SK-N-SH (cell line): ENCODE data around the gene POLR1E. TPM values are rescaled to one million over a fixed set of nuclear protein-coding genes. Genes with fewer than 3 reads are reported as not detected.

Experiments used
- CTCF ChIA-PET: fragments of 300-600, 350-600 bp; formaldehyde crosslinking; extraction: SDS; loops from one replicate; lab custom pipeline; 2021; lab: Yijun Ruan, JAX
- POLR2A ChIA-PET: fragments of 350-600 bp; sonication (Branson Sonifier 250); formaldehyde crosslinking; extraction: SDS; loops from one replicate; lab custom pipeline; 2020; ENCODE audit warnings: antibody characterized with exemption, inconsistent platforms; lab: Yijun Ruan, JAX
- DNase-seq: peaks from one replicate; pipeline ENCODE4 v3.0.0; 2012
- H2AFZ ChIP-seq: fragments of 200-600 bp; sonication (generic); 2 replicates; pipeline ENCODE4 v1.8.1; 2016; ENCODE audit warnings: antibody characterized with exemption, mild to moderate bottlenecking, low read depth
- H3F3A ChIP-seq: fragments of 200-600 bp; sonication (generic); replicated peaks from 2 replicates; pipeline ENCODE3; 2016; ENCODE audit warnings: antibody characterized with exemption, mild to moderate bottlenecking; ENCODE audit not compliant: insufficient read depth
- H3K27ac ChIP-seq, 2 experiments: fragments of 200-500 bp in 1 of 2; fragments of 200-600 bp in 1 of 2; sonication (Bioruptor generic) in 1 of 2; sonication (generic), shearing (Covaris generic) in 1 of 2; 2 replicates each; pipeline versions ENCODE4 v1.5.1 to v1.6.1; 2014 to 2016; ENCODE audit warnings: low read depth in 2 of 2, inconsistent platforms in 1 of 2, low read length in 1 of 2, mild to moderate bottlenecking in 1 of 2, mixed read lengths in 1 of 2
- H3K27me3 ChIP-seq: fragments of 200-600 bp; sonication (generic), shearing (Covaris generic); 2 replicates; pipeline ENCODE4 v1.6.1; 2016; ENCODE audit warnings: mixed run types; ENCODE audit not compliant: insufficient read depth
- H3K36me3 ChIP-seq, 2 experiments: fragments of 200-500 bp in 1 of 2; fragments of 200-600 bp in 1 of 2; sonication (Bioruptor generic) in 1 of 2; sonication (generic) in 1 of 2; replicated peaks in 1 of 2; 2 replicates each; pipeline versions ENCODE3 to v1.5.1; 2014 to 2016; ENCODE audit warnings: low read length in 1 of 2, mild to moderate bottlenecking in 1 of 2; ENCODE audit not compliant: insufficient read depth in 2 of 2, control insufficient read depth in 1 of 2
- H3K4me1 ChIP-seq, 2 experiments: fragments of 200-500 bp in 1 of 2; fragments of 200-600 bp in 1 of 2; sonication (Bioruptor generic) in 1 of 2; sonication (generic), shearing (Covaris generic) in 1 of 2; 2 replicates each; pipeline versions ENCODE4 v1.5.1 to v1.6.1; 2014 to 2016; ENCODE audit warnings: low read depth in 1 of 2, low read length in 1 of 2, mixed run types in 1 of 2; ENCODE audit not compliant: insufficient read depth in 2 of 2, control insufficient read depth in 1 of 2
- H3K4me2 ChIP-seq: fragments of 200-600 bp; sonication (generic), shearing (Covaris generic); 2 replicates; pipeline ENCODE4 v1.6.1; 2017; ENCODE audit warnings: mixed run types
- H3K4me3 ChIP-seq, 2 experiments: fragments of 200-500 bp in 1 of 2; fragments of 200-600 bp in 1 of 2; sonication (Bioruptor generic) in 1 of 2; sonication (generic), shearing (Covaris generic) in 1 of 2; 2 replicates each; pipeline versions ENCODE4 v1.5.1 to v1.8.1; 2014 to 2016; ENCODE audit warnings: low read depth in 2 of 2, inconsistent platforms in 1 of 2, low read length in 1 of 2, mild to moderate bottlenecking in 1 of 2, mixed read lengths in 1 of 2, moderate library complexity in 1 of 2
- H3K79me2 ChIP-seq: fragments of 200-600 bp; sonication (generic); 2 replicates; pipeline ENCODE4 v1.8.1; 2017; ENCODE audit warnings: mild to moderate bottlenecking; ENCODE audit not compliant: insufficient read depth
- H3K9ac ChIP-seq: fragments of 200-600 bp; sonication (generic); 2 replicates; pipeline ENCODE4 v1.6.1; 2017; ENCODE audit warnings: mixed run types
- H3K9me2 ChIP-seq: fragments of 200-600 bp; sonication (generic); 2 replicates; pipeline ENCODE4 v1.6.1; 2017; ENCODE audit warnings: mixed run types
- H3K9me3 ChIP-seq: fragments of 200-600 bp; sonication (generic); 2 replicates; pipeline ENCODE4 v1.6.1; 2017; ENCODE audit warnings: mixed run types, mild to moderate bottlenecking, moderate library complexity
- H4K20me1 ChIP-seq: fragments of 200-600 bp; sonication (generic); 2 replicates; pipeline ENCODE4 v1.6.1; 2017; ENCODE audit warnings: mild to moderate bottlenecking, mixed run types; ENCODE audit not compliant: insufficient read depth
- CHD2 ChIP-seq: fragments of 150-350 bp; IDR thresholded peaks from 2 replicates; pipeline ENCODE4 v1.6.1; 2018; ENCODE audit warnings: low read length; ENCODE audit not compliant: partially characterized antibody
- FOSL2 ChIP-seq: IDR thresholded peaks from 2 replicates; pipeline ENCODE4 v1.4.0; 2012; ENCODE audit warnings: low read depth, mild to moderate bottlenecking, moderate library complexity, borderline replicate concordance
- POLR2AphosphoS5 ChIP-seq: IDR thresholded peaks from 2 replicates; pipeline ENCODE4 v1.6.1; 2012; ENCODE audit warnings: low read depth, low read length
- RAD21 ChIP-seq: IDR thresholded peaks from 2 replicates; pipeline ENCODE4 v1.6.1; 2012; ENCODE audit warnings: mild to moderate bottlenecking, low read length
- SMC3 ChIP-seq: IDR thresholded peaks from 2 replicates; pipeline ENCODE4 v1.6.1; 2012; ENCODE audit warnings: low read depth, low read length, improper control_type of control experiment
- TCF12 ChIP-seq: IDR thresholded peaks from 2 replicates; pipeline ENCODE4 v1.4.0; 2012
- TEAD4 ChIP-seq: IDR thresholded peaks from 2 replicates; pipeline ENCODE4 v1.4.0; 2012; ENCODE audit warnings: mild to moderate bottlenecking, borderline replicate concordance; ENCODE audit not compliant: insufficient read depth
- WGBS: methylation state at CpG from one replicate; pipeline ENCODE4 v1.1.6; 2017; ENCODE audit warnings: low lambda C conversion rate; 5-methylcytosine and 5-hydroxymethylcytosine counted together
- polyA plus RNA-seq, 3 experiments: library from polyadenylated mRNA; depleted of rRNA; stranded (reverse); fragments of >200 nt; gene quantifications; 2 replicates each; pipeline ENCODE4 v1.2.3, GENCODE V29; 2012
- TF ChIP-seq, protein P1 (sequence below): fragments of 200-600 bp; sonication (generic); IDR thresholded peaks from 2 replicates; pipeline ENCODE4 v1.6.1; 2017; ENCODE audit warnings: antibody characterized with exemption, mild to moderate bottlenecking, moderate library complexity
- TF ChIP-seq, protein P2 (sequence below): fragments of 150-350 bp; IDR thresholded peaks from 2 replicates; pipeline ENCODE4 v1.6.1; 2017; ENCODE audit warnings: antibody characterized with exemption, low read length, low read depth, borderline replicate concordance
- TF ChIP-seq, protein P3 (sequence below): IDR thresholded peaks from 2 replicates; pipeline ENCODE4 v1.4.0; 2012; ENCODE audit warnings: low read depth, borderline replicate concordance

The POLR1E gene
- polyA plus RNA-seq, 1 of the 3 experiments (the other 2 are of a cell fraction), result 38.8 TPM

DNA sequence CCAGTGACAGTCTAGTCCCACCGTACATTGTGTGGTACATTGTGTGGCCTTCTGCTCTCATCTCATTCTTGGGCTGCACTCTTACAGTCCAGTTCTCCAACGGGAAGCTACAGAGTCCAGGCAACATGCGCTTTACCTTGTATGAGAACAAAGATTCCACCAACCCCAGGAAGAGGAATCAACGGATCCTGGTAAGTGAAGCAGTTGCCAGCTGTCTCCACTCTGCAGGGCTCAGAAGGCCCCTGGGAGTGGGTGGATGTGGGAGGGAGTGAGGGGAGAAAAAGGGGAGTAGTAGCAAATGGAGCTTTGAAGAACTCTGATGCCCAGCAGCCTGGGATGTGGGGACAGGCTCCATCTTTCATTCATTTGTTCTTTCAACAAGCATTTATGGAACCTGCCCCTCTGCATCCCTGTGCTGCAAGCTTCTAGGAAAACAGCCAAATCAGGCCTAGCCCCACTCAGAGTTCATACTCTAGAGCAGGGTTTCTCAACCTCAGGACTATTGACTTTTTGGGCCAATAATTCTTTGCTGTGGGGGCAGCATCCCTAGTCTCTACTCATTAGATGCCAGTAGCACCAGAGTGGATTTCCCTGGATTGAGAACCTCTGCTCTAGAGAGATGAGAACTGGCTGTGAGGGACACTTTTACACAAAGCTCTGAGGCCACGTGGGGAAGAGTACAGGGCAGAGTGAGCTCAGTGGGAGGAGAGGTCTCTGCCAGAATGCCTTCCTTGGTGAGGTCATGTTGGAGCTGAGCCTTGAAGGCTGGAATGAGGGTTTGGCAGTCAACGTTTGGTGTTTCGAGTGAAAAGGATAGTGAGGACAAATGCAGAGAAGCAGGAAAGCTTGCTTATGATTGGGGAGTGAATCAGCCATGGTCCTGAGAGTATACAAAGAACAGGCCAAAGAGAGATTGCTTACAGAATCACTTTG is 1.1 kb downstream of the POLR1E start (continued):
- TF ChIP-seq, protein P1, sequence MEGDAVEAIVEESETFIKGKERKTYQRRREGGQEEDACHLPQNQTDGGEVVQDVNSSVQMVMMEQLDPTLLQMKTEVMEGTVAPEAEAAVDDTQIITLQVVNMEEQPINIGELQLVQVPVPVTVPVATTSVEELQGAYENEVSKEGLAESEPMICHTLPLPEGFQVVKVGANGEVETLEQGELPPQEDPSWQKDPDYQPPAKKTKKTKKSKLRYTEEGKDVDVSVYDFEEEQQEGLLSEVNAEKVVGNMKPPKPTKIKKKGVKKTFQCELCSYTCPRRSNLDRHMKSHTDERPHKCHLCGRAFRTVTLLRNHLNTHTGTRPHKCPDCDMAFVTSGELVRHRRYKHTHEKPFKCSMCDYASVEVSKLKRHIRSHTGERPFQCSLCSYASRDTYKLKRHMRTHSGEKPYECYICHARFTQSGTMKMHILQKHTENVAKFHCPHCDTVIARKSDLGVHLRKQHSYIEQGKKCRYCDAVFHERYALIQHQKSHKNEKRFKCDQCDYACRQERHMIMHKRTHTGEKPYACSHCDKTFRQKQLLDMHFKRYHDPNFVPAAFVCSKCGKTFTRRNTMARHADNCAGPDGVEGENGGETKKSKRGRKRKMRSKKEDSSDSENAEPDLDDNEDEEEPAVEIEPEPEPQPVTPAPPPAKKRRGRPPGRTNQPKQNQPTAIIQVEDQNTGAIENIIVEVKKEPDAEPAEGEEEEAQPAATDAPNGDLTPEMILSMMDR, result no peak
- TF ChIP-seq RAD21 (no peak), TEAD4 (no peak), FOSL2 (no peak), SMC3 (no peak)
- TF ChIP-seq, protein P2, sequence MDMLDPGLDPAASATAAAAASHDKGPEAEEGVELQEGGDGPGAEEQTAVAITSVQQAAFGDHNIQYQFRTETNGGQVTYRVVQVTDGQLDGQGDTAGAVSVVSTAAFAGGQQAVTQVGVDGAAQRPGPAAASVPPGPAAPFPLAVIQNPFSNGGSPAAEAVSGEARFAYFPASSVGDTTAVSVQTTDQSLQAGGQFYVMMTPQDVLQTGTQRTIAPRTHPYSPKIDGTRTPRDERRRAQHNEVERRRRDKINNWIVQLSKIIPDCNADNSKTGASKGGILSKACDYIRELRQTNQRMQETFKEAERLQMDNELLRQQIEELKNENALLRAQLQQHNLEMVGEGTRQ, result no peak

DNA sequence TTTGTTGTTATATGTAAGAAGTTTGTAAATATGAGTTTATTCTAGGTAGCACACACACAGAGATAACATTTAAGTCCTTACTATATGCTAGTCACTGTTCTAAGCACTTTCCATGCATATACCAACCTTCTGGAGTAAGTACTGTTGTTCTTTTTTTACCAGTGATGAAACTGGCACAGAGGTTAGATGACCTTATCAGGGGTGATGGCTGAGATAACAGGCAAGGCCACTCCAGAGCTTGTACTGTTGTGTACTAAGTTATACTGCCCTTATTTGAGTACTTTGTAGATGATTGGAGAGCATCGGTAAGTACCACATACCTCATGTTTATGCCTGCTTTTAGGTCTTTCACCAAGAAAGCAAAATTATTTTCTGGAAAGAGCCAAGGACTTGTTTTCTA is 6.2 kb downstream of the POLR1E start:
- Histone ChIP-seq H3K4me1 (peaks cover 8 to 12% of the 10 kb centered on the region in 2 experiments; a peak in 3 of 4 replicates), H3K9ac (no peak overlapping the region), H3F3A (peaks cover 3% of the 10 kb centered on the region), H3K79me2 (peaks cover 22% of the 10 kb centered on the region), H3K27ac (no peak overlapping the region; a peak in 1 of 4 replicates), H3K4me2 (no peak overlapping the region), H3K9me2 (no peaks in the 10 kb centered on the region), H4K20me1 (no peaks in the 10 kb centered on the region), H3K9me3 (no peaks in the 10 kb centered on the region), H2AFZ (no peak overlapping the region)
- ChIA-PET POLR2A (no interaction called here), CTCF (interaction anchor here (1.4 kb wide), 1 partner anchor 24 kb away, joined by 3 read pairs; no protein-coding TSS in a partner anchor)
- DNase-seq, result no peak
- WGBS, result 100% methylated on average over 1 of the region's 1 CpG
- TF ChIP-seq CHD2 (no peak), TEAD4 (no peak), POLR2AphosphoS5 (no peak), SMC3 (no peak)
- TF ChIP-seq, all 33 proteins: peak for 0
- no peak overlapping the region for H3K4me3 ChIP-seq
- no peaks in the 10 kb centered on the region for H3K27me3 ChIP-seq
- H3K36me3 ChIP-seq, result peaks cover 39 to 66% of the 10 kb centered on the region in 2 experiments

DNA sequence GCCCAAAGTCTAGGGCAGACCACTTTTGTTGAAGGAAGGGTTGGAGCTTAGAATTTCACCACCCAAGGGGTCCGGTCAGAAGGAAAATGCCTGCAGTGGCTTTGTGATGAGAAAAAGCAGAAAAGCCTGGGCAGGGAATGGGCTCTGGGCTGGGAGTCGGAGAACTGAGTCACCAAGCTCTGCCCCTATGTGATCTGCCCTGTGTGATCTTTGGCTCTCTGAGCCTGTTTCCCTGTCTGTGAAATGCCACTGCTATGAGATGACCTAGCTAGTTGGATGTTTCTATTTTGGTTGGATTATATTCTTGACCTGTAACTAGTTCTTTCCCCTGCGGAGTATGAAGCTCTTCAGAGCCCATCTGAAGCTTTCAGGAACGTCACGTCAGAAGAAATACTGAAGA is 9.8 kb downstream of the POLR1E start:
- H3K79me2 ChIP-seq, result no peaks in the 10 kb centered on the region
- no peak overlapping the region for H2AFZ ChIP-seq
- POLR2A ChIA-PET, result interaction anchor here (0.7 kb wide), 1 partner anchor 30 kb away, joined by 3 read pairs; no protein-coding TSS in a partner anchor
- no peaks in the 10 kb centered on the region for H3K9me2 ChIP-seq
- no peaks in the 10 kb centered on the region for H3K9me3 ChIP-seq
- TF ChIP-seq SMC3 (no peak), TCF12 (no peak)
- TF ChIP-seq, protein P3, sequence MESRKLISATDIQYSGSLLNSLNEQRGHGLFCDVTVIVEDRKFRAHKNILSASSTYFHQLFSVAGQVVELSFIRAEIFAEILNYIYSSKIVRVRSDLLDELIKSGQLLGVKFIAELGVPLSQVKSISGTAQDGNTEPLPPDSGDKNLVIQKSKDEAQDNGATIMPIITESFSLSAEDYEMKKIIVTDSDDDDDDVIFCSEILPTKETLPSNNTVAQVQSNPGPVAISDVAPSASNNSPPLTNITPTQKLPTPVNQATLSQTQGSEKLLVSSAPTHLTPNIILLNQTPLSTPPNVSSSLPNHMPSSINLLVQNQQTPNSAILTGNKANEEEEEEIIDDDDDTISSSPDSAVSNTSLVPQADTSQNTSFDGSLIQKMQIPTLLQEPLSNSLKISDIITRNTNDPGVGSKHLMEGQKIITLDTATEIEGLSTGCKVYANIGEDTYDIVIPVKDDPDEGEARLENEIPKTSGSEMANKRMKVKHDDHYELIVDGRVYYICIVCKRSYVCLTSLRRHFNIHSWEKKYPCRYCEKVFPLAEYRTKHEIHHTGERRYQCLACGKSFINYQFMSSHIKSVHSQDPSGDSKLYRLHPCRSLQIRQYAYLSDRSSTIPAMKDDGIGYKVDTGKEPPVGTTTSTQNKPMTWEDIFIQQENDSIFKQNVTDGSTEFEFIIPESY, result no peak
- H4K20me1 ChIP-seq, result no peaks in the 10 kb centered on the region
- no peaks in the 10 kb centered on the region for H3F3A ChIP-seq
- WGBS, result 100% methylated on average over 5 of the region's 5 CpGs
- H3K9ac ChIP-seq, result no peak overlapping the region
- H3K27ac ChIP-seq, result no peak overlapping the region
- CTCF ChIA-PET, result interaction anchor here (1.1 kb wide), 1 partner anchor 18 kb away, joined by 3 read pairs; no protein-coding TSS in a partner anchor
- no peak overlapping the region for H3K4me2 ChIP-seq
- no peaks in the 10 kb centered on the region for H3K4me1 ChIP-seq
- no peak for DNase-seq
- no peak overlapping the region for H3K4me3 ChIP-seq
- H3K27me3 ChIP-seq, result no peaks in the 10 kb centered on the region
- H3K36me3 ChIP-seq, result peaks cover 44 to 64% of the 10 kb centered on the region in 2 experiments
